IPS-NIHi11 (cell line): ENCODE results near the gene MLXIPL.
A peak's percentile ranks its signal among the peaks of the same experiment; 100 is the strongest.
"Not testable (repeated sequence)": the region's sequence is repeated elsewhere in the genome, so short reads cannot be mapped to it uniquely, and the experiment has no call there.

Experiments
- DNase-seq: peaks from one replicate; pipeline ENCODE4 v3.0.0; 2012; ENCODE audit warnings: mixed read lengths, low spot score

Gene MLXIPL

GRCh38 chr7:73623798-73624668, at the start of gene MLXIPL:
Gene MLXIPL, minus strand, starts transcription at chr7:73624522. Its CDS starts 30 bp downstream, at chr7:73624492.
- DNase-seq: peak; percentile 99

- DNase-seq: no peak
These were observed 47.6 kb upstream of the MLXIPL start for GRCh38 chr7:73671857-73672445.

GRCh38 chr7:73671322-73671661, 47.0 kb upstream of the MLXIPL start:
- DNase-seq: peak; percentile 72

- DNase-seq: no peak
These were observed 45.6 kb upstream of the MLXIPL start for GRCh38 chr7:73669858-73670385.

- no peak for DNase-seq
These were observed 45.0 kb upstream of the MLXIPL start for GRCh38 chr7:73669288-73669701.

- DNase-seq: no peak
These were observed 44.5 kb upstream of the MLXIPL start for GRCh38 chr7:73668886-73669230.

GRCh38 chr7:73668103-73668885, 44.0 kb upstream of the MLXIPL start:
- peak; percentile 52 for DNase-seq

- DNase-seq: peak; percentile 99
These were observed 43.2 kb upstream of the MLXIPL start, which contains the start of gene VPS37D for GRCh38 chr7:73667344-73668102. Gene VPS37D, plus strand, starts transcription at chr7:73667831. Its CDS starts 128 bp downstream, at chr7:73667959.

- no peak for DNase-seq
These were observed 38.7 kb upstream of the MLXIPL start for GRCh38 chr7:73663033-73663432.

GRCh38 chr7:73660594-73660993, 36.3 kb upstream of the MLXIPL start:
- not testable (repeated sequence) for DNase-seq

GRCh38 chr7:73659983-73660382, 35.7 kb upstream of the MLXIPL start:
- DNase-seq: no peak

GRCh38 chr7:73655309-73655708, 31.0 kb upstream of the MLXIPL start:
- not testable (repeated sequence) for DNase-seq

GRCh38 chr7:73652541-73652949, 28.2 kb upstream of the MLXIPL start:
- DNase-seq: no peak

GRCh38 chr7:73650524-73650923, 26.2 kb upstream of the MLXIPL start:
- no peak for DNase-seq

- DNase-seq: no peak
These were observed 25.3 kb upstream of the MLXIPL start for GRCh38 chr7:73649576-73649975.

GRCh38 chr7:73648593-73649332, 24.4 kb upstream of the MLXIPL start:
- no peak for DNase-seq

- peak; percentile 72 for DNase-seq
These were observed 23.6 kb upstream of the MLXIPL start for GRCh38 chr7:73647725-73648592.

- no peak for DNase-seq
These were observed 22.7 kb upstream of the MLXIPL start for GRCh38 chr7:73646785-73647724.

- DNase-seq: no peak
These were observed 21.4 kb upstream of the MLXIPL start for GRCh38 chr7:73645643-73646174.
